CD4-positive, alpha-beta T cell treated with Interleukin-17A for 4 hours (primary cell): Measurements from ENCODE around the gene DYRK1A.
"Not testable (repeated sequence)": the region's sequence is repeated elsewhere in the genome, so short reads cannot be mapped to it uniquely, and the experiment has no call there.

Source experiments
- DNase-seq: peaks from one replicate; pipeline ENCODE4 v3.0.0-alpha.2; 2020; ENCODE audit warnings: mixed read lengths

Gene DYRK1A

DNA sequence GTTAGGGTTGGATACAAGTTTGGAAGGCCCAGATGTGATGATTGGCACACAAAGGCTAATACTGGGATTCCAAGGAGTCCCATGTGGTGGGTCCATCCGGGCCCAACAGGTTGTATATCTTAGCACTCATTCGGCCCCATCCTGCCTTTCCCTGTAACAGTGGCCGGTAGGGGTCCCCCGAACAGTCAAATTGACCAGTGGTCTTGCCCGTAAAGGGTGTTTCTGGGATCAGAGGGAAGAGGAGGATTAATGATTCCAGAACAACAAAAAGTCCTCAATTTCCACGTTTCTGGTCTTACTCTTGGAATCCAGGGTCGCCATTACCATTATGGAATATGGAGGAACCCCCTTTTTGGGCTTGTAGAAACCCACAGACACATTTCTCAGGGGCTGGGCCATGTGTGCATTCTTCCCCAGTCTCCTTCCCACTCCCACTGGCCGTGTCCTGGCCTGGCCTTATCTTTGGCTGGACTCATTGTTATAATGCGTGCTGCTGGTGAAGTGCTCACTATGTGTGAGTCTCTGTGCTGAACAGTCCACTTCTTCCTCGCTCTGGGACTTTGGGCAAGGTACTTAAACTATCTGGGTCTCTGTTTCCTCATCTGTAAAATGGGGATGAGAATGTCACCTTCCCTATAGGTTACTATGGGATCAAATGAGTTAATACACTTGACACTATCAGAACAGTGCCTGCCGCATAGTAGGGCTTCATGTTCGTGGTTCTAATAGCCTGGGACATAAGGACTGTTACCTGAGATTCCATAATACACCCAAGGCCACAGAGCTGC is 161.8 kb downstream of the DYRK1A start:
- DNase-seq = no peak

DNA sequence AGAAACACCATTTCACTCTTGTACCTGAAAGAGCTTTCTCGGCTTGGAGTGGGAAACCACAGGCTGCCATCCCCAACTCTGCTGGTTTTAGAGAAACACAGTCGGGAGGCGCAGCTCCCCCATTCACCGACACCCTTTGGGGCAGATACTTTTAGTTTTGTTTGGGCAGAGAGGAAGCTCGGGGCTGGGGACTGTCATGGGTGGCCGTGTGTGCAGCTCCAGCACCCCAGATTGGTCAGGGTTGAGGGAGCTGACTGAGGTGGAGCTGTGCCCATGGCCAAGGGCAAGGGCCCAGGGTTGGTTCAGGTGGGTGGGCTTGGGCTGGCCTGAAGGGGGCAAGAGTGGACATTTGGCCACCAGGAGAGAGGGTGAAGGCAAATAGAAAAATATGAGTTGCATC is 163.1 kb downstream of the DYRK1A start:
- no peak for DNase-seq

DNA sequence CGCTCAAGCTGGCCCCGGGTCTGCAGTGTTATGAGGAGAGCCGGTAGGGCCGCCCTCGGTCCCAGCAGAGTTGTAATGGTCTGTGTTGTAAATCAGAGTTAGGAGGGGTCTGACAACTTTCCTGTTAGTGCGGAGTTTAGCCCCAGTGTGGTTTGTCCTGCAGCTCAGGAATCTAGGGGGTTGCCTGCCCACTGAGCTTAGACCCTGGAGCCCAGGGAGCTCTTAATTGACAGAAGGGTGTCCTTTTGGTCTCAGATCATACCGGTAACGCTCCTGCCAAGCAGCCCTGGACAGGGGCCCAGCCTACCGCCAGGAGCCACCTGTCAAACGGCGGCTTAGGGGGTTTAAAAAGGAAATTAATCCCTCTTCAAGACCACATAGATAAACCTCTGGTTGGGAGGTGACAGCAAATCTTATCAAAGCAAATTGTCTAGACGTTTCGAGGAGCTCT is 164.4 kb downstream of the DYRK1A start:
- no peak for DNase-seq

DNA sequence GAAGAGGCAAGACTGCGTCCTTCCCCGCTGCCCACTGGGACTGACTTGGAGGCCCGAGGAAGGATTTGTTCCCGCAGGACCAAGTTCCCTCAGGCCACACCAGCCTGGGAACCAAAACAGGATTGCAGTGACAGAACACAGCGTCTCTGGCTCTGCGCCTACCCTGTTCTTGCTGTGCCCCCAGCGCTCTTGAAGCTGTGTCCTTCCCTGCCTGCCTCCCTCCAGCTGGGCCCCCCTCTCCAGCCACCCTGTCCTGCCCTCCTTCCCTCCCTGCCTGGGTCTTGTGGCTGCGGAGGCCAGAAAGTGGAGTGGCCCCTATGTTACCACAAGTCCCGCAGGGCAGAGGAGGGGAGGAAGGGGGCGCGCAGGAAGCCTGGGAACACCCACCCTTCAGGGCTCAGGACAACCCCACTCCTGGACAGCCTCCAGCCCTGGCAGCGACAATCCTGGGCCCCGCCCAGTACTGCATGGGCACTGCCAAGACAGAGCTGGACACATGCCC is 164.9 kb downstream of the DYRK1A start:
- DNase-seq = no peak

DNA sequence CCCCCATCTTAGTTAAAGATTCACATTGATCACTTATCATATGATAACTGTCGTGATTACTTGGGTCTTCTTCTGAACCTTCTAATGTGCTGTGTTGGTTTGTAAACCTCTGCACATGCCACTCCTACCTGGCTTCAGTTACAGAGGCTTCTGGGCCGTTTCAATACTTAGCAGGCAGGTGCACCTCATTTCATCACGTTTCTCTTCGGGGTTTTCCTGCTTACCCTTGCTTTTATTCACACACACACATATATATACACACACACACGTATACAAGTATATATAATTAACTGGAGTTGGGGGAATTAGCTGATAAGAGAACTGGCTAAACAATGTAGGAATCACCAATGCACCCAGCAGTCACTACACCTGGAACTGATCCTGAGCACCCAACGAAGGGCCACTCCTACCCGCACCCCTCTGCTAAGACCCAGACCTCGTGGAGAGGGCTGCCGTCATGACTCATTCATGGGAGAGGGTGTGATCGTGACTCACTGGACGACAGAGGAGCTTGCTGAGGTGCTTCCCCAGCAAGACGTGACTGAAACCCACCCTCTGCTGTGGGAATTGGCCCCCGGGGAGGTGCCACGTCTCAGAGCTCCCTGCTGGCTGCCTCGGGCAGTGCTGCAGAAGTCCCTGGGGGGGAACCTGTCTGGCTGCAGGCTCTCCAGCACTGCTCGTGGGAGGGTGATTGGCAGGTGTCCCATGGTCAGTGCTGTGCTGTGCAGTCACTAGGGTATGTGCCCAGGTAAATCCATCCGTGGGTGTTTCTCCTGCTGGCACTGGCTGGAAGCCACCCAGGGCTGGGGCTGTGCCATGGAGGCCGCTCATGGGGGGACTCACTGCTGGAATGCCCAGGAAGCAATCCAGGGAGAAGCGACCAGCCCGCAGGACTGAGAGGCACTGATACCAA is 166.6 kb downstream of the DYRK1A start:
- no peak for DNase-seq

DNA sequence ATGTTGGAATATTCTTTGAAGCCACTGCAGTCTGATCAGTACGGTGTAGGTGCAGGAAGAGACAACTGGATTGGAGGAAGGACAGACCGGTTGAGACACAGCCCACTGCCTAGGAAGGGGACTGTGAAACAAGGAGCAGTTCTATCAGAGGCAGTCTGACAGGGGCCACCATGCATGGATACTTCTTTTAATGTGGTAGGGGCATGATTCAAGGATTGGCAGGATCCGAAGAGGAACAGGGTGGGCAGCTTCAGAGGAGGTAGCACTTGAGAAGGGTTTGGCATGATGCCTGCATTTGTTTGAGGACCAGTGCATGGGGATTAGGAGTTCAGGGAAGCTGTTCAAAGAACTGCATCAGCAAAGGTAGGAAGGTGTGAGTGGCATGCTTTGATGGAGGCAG is 167.9 kb downstream of the DYRK1A start:
- DNase-seq = no peak

DNA sequence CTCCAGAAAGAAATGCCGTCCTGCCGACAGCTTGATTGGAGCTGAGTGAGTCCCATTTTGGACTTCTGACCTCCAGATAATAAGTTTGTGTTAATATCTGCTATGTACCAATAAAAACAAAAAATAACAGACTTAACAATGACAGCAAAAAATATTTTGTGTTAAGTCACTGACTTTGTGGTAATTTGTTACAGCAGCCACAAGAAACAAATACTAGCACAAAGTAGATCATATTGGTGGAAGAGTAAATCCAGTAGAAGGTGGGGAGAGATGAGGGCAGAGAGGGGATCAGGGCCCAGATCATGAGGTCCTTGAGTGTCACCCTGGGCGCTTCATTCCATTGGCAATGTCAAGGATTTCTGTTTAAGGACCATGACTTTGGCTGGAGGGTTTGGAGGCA is 168.6 kb downstream of the DYRK1A start:
- DNase-seq = no peak

DNA sequence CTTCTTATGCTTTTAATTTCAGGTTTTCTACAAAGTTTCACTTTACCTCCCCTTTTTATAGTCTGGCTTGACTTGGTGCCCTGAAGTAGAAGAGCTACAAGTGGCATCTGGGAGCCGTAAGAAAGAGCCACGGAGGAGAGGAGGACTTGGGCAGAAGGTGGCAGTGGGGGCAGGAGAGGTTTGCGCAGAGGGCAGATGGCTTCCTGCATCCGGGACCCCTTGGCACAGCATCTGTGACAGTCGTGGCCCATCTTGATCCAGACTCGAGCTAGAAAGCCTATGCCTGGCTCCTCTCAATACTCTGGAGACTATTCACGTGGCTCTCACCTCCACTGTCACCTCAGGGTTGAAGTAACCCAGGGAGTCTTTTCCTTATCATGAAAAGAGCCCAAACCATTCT is 169.1 kb downstream of the DYRK1A start:
- DNase-seq = no peak

DNA sequence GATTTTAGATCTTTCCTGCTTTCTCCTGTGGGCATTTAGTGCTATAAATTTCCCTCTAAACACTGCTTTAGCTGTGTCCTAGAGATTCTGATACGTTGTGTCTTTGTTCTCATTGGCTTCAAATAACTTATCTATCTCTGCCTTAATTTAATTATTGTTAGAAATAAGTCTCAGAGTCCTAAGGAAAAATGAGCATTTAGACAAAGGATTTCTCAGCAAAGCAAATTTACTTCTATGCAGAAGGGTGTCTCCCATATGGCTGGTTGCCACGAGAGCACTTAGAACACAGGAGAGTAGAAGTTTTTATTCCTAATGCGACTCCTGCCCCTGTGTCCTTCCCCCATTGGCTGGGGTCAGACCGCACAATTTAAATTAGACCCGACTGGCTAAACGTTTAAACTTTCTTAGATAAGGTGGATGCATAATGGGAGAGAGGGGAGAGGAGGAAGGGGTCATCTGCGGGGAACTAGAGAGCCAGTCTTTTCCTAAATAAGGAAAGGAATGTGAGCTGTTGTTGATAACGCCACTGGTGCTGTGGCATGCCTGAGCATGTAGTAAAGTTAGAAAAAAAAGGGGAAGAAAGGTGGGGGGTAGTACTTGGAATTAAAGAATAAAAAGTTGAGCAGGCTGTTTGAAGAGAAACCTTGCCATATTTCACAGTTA is 170.2 kb downstream of the DYRK1A start:
- no peak for DNase-seq

DNA sequence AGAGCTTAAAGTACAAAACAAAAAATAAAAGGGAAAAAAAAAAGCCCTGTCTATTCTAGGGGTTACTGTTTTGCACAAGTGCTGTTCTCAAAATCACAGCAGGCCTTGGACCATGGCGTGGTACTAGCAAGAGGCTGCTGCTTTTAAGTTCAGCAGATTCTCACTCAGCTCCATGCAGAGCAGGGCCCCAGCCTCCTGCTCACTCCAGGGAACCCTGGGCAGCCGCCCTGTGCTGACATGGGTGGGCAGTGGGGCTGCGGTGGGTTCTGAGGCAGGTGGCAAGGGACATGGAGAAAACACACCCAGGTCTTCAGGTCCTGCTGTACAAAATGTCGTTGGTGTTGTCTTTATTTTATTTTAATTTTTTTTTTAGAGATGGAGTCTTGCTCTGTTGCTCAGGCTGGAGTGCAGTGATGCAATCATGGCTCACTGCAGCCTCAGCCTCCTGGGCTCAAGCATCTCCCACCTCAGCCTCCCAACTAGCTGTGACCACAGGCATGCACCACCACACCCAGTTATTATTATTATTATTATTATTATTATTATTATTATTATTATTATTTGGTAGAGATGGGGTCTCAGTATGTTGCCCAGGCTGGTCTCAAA is 170.9 kb downstream of the DYRK1A start:
- no peak for DNase-seq

DNA sequence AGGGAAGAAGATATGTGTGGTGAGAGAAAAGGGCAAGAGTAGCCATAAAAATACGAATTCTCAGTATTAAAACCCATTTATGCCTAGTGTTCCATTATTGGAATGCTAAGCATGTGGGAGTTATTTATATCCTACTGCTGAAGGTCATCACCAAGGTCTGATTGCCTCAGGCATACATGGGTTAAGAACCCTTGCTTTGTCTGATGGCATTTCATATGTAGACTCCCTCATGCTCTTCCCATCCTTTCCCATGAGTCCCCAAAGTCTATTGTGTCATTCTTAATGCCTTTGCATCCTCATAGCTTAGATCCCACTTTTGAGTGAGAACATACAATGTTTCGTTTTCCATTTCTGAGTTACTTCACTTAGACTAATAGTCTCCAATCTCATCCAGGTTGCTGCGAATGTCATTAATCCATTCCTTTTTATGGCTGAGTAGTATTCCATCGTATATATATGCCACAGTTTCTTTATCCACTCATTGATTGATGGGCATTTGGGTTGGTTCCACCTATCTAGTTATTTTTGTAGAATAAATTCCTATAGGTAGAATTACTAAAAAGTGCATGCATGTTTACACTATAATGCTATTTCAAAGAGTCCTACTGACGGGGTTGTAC is 172.5 kb downstream of the DYRK1A start:
- DNase-seq = no peak

DNA sequence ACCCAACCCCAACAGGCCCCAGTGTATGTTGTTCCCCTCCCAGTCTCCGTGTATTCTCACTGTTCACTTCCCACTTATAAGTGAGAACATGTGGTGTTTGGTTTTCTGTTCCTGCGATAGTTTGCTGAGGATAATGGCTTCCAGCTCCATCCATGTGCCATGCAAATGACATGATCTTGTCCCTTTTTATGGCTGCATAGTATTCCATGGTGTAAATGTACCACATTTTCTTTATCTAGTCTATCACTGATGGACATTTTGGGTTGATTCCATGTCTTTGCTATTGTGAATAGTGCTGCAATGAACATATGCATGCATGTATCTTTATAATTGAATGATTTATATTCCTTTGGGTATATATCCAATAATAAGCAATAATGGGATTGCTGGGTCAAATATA is 174.6 kb downstream of the DYRK1A start:
- not testable (repeated sequence) for DNase-seq

DNA sequence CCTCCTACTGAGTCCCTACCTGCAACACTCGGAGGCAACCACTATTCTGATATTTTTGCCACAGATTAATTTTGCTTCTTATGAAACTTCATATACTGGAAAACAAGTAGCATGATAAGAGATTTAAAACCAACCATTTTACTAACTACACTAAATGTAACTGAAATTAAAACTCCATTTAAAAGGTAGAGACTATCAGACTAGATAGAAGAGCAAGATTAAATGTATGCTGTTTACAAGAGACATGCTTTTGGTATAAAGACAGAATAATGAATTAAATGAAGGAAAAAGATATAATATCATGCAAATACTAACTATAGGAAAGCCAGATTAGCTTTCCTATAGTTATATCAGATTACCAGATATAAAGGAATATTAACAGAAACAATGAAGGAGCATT is 175.9 kb downstream of the DYRK1A start:
- no peak for DNase-seq

DNA sequence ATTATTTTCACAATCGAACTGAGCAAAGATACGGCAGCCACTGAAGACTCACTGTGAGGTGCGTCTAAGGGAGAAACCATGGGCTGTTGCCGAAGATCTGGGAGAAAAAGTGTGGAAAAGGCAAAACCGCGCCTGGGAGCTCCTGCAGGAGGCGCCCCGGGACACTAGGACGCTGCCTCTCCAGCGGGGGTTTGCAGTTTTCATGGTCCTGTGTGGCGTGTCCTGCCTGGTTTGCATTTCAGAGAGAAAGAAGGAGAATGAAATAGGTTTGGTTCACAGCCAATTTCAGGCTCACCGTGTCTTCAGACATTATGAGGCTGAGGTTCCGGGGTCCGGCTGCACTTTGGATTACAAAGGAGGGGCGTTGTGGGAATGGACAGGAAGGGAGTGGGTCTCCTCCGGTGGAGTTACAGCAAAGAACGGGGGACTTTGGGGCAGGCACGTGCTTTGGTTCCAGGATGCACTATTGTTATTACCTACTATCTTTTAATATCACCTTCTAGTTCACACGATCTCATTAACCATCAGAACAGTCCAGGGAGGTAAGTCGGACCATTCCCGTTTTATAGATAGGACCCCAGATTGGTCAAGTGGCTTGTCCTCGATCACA is 179.8 kb downstream of the DYRK1A start:
- DNase-seq = no peak

DNA sequence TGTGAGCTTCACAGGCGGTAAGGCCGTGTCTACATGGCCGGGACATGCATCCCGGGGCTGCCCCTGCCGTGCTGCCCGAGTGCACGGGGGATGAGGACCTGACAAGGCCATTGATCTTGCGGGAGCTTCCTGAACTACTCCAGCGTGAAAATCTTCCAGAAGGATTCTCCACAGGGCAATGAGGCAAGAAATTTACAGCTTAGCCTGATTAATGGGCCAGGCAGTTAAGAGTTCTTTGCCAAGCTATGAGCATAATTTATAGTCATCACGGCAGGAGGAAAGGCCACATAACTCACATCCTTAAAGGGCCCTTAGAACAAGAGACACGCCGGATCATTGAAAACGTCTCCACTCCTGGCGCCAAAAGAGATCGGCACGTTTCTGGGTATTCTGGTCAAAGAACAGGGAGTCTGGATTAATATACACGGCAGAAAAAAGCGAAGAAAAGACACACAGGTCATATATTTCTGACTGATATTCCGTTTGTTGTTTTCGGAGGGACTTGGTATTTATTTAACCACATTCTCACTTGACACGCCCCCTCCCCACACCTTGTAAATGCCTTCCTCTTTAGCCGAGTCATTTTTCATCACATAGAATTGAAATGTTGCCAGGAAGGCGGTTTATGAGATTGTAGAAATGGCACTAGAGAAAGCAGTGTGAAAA is 180.5 kb downstream of the DYRK1A start:
- DNase-seq = no peak

DNA sequence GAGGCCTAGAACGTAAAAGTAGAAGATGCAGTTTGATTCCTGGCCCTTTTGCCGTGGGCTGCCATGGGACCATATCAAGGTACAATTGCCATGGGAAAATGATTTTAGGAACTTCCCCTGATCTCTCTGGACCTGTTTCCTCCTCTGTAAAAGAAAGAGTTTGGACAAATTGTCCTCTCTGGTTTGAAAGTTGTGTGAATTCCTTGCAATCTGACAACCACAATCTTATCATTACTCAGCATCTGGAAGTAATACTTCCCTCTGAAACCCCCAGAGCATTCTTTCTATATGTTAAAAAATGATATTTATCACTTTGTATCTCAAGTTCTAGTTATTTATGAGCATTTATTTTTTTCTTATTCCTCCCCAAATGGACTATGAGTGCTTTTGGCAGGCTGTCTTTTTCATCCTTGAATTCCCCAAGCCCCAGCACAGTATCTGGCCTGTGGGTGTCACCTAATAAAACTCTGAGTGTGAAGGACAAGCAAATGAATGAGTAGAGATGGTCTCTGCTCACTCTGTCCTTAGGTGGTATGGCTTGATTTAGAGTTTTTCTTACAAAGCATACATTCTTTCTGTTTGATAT is 181.1 kb downstream of the DYRK1A start:
- no peak for DNase-seq

DNA sequence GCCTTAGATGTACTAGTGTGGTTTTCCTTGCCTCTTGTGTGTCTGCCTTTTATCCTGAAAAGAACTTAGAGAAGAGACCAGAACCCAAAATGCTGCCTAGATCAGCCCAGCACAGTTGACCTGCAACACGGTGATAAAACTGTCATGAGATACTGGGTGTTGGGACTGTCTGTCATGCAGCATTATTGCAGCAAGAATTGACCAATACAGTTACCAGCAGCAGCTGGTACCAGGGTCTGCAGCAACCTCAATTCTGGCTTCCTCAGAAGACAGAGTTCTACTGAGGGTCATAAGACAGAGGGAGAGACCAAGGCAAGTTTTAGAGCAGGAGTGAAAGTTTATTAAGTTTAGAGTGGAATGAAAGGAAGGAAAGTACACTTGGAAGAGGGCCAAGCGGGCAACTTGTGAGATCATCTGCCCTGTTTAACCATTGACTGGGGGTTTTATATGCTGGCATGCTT is 182.0 kb downstream of the DYRK1A start:
- DNase-seq = no peak

DNA sequence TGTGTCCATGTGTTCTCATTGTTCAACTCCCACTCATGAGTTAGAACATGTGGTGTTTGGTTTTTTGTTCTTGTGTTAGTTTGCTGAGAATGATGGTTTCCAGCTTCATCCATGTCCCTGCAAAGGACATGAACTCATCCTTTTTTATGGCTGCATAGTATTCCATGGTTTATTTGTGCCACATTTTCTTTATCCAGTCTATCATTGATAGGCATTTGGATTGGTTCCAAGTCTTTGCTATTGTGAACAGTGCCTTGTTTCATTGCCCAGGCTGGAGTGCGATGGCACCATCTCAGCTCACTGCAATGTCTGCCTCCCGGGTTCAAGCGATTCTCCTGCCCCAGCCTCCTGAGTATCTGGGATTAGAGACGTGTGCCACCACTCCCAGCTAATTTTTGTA is 183.2 kb downstream of the DYRK1A start:
- not testable (repeated sequence) for DNase-seq

DNA sequence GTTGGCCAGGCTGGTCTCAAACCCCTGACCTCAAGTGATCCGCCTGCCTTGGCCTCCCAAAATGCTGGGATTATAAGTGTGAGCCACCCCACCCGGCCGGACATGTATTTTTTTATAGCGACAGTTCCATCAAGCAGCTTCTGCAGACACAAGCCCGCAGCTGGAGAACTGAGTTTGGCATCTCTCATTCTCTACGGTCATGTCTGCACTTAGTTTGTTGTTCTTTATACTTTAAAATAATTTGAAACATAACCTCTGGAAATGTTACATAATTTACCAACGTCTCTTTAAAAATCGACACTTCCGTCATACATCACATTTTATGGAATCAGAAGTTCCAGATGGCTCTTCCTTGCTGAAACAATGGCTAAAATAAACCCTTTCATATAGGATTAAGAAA is 183.6 kb downstream of the DYRK1A start:
- no peak for DNase-seq

DNA sequence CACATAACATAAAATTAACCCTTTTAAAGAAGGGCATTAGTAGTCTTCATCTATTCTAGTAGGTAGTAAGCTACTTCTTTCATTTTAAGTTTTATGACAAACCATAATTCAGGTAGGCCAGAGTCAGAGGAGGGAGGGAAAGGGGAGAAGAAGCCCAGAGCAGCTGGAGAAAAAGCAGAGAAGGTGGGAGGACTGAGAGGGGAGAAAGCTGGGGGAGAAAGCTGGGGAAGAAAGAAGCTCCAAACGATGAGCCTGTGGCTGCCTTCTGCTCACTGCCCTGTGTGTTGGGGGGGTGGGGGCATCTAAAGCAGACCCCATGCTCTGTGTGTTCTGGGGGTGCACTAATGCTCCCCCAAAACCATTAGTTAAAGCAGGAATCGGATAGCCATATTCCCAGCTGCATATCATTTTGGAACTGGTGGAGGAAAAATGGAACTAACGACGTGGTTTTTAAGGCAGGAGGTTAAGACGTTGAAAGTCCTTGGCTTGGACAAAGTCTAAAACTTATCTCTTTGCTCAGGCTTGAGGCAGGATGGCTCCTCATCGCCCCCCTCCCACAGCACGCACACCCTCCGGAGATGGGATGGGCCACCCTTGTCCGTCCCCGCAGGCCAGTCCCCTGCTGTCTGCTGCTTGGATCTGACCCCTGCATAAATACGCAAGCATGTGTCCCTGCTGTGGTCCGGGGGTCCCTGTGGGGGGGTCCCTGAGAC is 184.2 kb downstream of the DYRK1A start:
- DNase-seq = no peak
